Endometrial microvascular endothelial cells (primary cell): Measurements from ENCODE around the gene PITX2. TPM values are rescaled to one million over a fixed set of nuclear protein-coding genes. Genes with fewer than 3 reads are reported as not detected.

Source experiments
- in situ Hi-C: cut with HindIII; loops from 2 replicates; pipeline ENCODE4 v1.10.0; 2017; ENCODE audit warnings: low sequenced_read_pairs, low pct_unique_long_range_greater_than_20kb; ENCODE audit errors: inconsistent ontology term
- total RNA-seq: library from RNA; depleted of rRNA; stranded (reverse); fragments of >200 nt; gene quantifications from one replicate; pipeline ENCODE4 v1.2.3, GENCODE V29; 2015; ENCODE audit errors: inconsistent ontology term

The PITX2 gene
- total RNA-seq, 1 donor from 2014 or later, result not detected

GRCh38 chr4:110615353-110616237 lies 7.3 kb downstream of the PITX2 start:
- in situ Hi-C loops, result loop anchor here (10.0 kb wide), 1 partner anchor 81 kb away; no protein-coding TSS in a partner anchor

- in situ Hi-C loops, result loop anchor here (10.0 kb wide), 1 partner anchor 80 kb away; no protein-coding TSS in a partner anchor
Measured at GRCh38 chr4:110614976-110615352, 7.9 kb downstream of the PITX2 start.

GRCh38 chr4:110614173-110614963 lies 8.5 kb downstream of the PITX2 start:
- in situ Hi-C loops, result loop anchor here (10.0 kb wide), 1 partner anchor 80 kb away; no protein-coding TSS in a partner anchor

GRCh38 chr4:110613745-110614144 lies 9.1 kb downstream of the PITX2 start:
- in situ Hi-C loops, result loop anchor here (10.0 kb wide), 1 partner anchor 79 kb away; no protein-coding TSS in a partner anchor

DNA sequence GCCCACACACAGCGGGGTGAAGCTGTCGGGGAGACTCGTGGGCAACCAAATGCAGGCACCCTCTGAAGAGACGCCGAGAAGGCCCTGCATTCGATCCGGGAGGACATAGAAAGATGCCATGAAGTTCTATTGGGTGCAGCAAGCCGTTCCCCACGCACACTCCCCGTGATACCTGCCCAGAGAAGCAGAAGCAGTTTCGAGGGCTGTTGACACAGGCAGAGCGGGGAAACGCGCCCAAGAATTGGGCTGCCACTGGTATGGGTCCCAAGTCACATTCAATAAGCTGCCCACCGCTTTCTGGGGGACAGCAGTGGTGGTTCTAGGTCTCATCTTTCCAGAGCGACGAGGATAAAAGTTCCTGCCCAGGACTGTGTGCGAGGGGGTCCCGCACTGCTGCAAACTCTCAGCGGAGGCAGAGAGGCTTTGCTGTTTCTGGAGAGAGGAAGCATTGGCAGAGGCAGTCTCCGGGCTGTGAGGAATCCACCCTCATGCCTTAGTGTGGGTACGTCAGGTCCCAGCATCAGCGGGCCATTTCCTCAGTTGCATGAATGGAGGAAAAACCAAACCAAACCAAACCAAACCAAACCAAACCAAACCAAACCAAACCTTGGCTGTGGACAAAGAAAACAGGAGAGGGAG lies 10.1 kb downstream of the PITX2 start:
- in situ Hi-C loops, result loop anchor here (10.0 kb wide), 1 partner anchor 78 kb away; no protein-coding TSS in a partner anchor

DNA sequence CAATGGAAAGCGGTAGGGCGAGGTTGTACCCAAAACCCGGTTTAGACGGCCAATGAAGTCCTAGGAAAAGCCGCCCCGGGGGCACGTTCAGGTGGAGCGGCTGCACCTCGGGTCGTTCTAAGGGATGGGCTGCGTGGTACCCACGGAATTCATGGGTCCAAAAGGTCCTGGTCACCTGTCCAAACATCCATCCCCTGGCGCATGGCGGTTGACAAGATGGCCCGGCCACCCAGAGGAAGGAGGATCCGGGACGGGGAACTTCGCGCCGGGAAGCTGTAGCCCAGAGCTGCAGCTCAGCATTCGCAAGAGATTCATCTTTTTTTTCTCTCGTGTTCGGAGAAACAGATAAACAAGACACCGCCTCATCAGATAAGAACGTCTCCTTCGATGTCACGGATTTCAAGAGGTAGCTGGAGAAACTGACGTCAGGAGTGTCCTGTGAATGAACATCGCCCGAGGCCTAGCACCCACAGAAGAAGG lies 10.9 kb downstream of the PITX2 start:
- in situ Hi-C loops, result loop anchor here (10.0 kb wide), 1 partner anchor 77 kb away; no protein-coding TSS in a partner anchor

- in situ Hi-C loops, result loop anchor here (10.0 kb wide), 1 partner anchor 76 kb away; no protein-coding TSS in a partner anchor
Measured at GRCh38 chr4:110610940-110611831, 11.7 kb downstream of the PITX2 start.

- in situ Hi-C loops, result loop anchor here (10.0 kb wide), 1 partner anchor 76 kb away; no protein-coding TSS in a partner anchor
Measured at GRCh38 chr4:110610620-110610939, 12.3 kb downstream of the PITX2 start.

DNA sequence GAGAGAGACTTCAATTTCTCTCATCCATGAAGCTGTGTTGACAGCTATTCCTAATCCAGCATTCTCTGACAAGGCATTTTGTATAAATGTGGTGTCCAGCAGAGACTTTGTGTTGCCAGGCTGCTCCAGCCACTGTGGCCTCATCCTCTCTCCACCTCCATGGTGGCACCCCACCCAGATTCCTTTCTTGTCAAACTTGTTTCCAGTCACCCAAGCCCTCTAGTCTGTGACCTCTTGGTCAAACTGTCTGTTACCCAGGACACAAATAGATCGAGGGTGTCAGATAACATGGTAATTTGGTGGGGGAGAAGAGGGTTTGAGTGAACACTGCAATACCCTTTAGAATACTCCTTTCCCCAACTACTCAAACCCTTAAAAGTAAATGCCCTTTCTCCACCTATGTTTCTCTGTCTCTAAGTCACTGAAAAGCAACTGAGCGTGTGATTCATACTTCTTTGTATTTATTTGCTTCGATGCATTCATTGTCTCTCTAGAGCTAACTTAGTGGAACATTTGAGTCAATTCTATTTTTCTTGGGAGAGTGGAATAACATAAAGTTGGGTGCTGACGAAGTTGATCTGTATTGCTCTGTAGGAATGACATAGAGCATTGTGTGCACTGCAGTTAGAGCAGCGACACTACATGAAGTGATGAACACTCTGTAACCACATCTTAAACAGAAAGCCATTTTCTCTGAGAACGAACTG lies 13.7 kb downstream of the PITX2 start:
- in situ Hi-C loops, result no loop called here

DNA sequence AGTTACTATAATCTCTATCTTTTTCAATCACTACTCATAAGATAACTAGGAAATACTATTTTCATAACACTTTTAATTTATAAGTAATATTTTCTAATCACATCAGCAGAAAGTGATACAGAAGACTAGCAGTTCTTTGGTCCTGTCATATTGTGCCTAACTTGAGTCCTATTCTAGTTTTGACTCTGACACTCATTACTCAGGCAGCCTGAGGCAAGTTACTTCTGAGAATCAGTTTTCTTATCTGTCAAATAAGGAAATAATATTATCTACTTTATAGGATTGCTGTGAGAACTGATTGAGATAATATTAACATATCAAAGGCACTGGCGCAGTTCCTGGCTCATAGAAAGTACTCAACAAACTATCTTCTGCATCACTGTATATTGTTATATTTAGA lies 17.8 kb downstream of the PITX2 start:
- in situ Hi-C loops, result no loop called here

- in situ Hi-C loops, result no loop called here
Measured at GRCh38 chr4:110602061-110602460, 20.8 kb downstream of the PITX2 start.

DNA sequence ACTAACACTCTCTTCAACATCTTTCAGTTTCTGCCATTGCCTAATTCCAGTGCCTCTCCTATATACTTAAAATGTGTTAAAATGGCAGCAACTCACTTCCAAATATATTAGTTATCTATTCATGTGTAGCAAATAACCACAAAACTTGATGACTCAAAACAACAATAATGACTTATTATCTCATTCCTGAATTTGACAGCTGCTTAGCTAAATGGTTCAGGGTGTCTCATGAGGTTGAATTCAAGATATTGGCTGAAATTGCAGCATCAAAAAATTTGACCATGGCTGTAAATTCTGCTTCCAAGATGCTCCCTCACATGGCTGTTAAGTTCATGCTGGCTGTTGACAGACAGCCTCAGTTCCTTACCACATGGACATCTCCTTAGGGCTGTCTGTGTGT lies 25.3 kb downstream of the PITX2 start:
- in situ Hi-C loops, result no loop called here

- in situ Hi-C loops, result no loop called here
Measured at GRCh38 chr4:110596431-110596830, 26.4 kb downstream of the PITX2 start.

GRCh38 chr4:110595583-110595982 lies 27.3 kb downstream of the PITX2 start:
- in situ Hi-C loops, result no loop called here

DNA sequence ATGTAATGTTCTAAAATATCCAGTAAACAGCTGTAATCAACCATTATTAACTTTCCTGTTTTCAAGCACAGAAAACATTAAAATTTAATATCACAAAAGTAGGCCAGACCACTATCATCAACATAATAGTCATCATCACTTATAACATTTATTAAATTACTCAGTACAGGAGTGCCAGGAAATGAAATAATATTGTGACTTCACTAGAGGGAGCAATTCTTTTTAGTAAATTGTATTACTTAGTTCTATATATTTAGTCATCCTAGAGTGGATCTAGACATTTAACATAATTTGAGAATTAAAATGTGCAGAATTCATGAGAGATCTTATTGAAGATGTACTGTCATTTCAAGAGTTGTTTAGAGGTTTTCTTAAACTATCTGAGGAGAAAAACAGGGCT lies 33.6 kb downstream of the PITX2 start:
- in situ Hi-C loops, result no loop called here

DNA sequence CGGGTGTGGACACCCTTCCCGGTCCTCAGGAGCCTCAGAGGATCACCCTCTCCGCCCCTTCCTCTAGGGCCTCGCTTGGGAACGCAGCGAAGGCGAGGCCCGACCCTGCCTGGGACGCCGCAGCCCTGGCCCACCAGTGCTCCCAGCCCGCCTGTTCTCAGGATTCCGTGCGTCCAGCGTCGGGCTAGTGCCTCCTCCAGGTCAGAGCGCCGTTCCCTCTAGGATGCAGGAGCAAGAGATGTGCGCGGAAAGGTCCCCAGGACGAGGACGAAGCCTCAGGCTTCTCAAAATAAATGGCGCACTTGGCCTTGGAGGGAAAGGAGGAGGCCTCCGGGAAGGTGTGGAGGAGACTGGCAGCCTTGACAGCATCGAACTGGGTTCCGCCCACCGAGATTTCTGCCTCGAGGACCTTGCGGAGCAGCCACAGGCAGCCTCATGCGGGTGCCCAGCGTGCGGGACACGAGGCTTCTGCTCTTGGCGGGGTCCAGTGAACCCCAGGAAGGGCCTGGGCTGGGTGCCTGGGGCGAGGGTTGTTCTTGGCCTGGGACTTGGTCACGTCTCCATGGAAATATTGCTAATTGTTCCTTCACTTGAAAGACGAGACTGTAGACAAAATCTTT lies 35.1 kb downstream of the PITX2 start:
- in situ Hi-C loops, result no loop called here
